Panc1 (cell line): ENCODE results near the gene CLCN7. TPM values are rescaled to one million over a fixed set of nuclear protein-coding genes. Genes with fewer than 3 reads are reported as not detected.

Experiments
- ATAC-seq: fragments of 200-7000 bp; cut with Tn5 transposase; 2 replicates; pipeline ENCODE4 v1.9.1; 2020; ENCODE audit warnings: mild to moderate bottlenecking, moderate library complexity
- BruUV-seq: library from RNA; stranded (reverse); fragments of 400-500 nt; replicated peaks from 2 replicates; lab custom pipeline; 2021; lab: Mats Ljungman, UMichigan
- CTCF ChIA-PET: fragments of 300-600 bp; sonication (Branson Sonifier 250); formaldehyde crosslinking; loops from one replicate; lab custom pipeline; 2022; ENCODE audit warnings: antibody characterized with exemption; lab: Charles Lee
- POLR2A ChIA-PET: fragments of 300-600 bp; sonication (Branson Sonifier 250); formaldehyde crosslinking; loops from one replicate; lab custom pipeline; 2022; ENCODE audit warnings: antibody characterized with exemption; lab: Charles Lee
- DNase-seq: peaks from one replicate; pipeline ENCODE4 v3.0.0-alpha.2; 2010; ENCODE audit warnings: low read depth, low spot score
- H3K27ac ChIP-seq: 2 replicates; pipeline ENCODE4 v1.5.1; 2011; ENCODE audit warnings: mild to moderate bottlenecking, low read length, inconsistent platforms
- H3K27me3 ChIP-seq: fragments of 200-500 bp; sonication (Bioruptor generic); 2 replicates; pipeline ENCODE4 v1.6.0; 2014; ENCODE audit warnings: low read length, inconsistent platforms; ENCODE audit not compliant: control insufficient read depth, insufficient read depth
- H3K36me3 ChIP-seq: fragments of 200-500 bp; sonication (Bioruptor generic); 2 replicates; pipeline ENCODE4 v1.5.1; 2014; ENCODE audit warnings: inconsistent platforms, mild to moderate bottlenecking, low read length, moderate library complexity; ENCODE audit not compliant: control insufficient read depth, insufficient read depth
- H3K4me1 ChIP-seq: 2 replicates; pipeline ENCODE4 v1.5.1; 2011; ENCODE audit warnings: inconsistent platforms, mild to moderate bottlenecking, low read length, moderate library complexity; ENCODE audit not compliant: control insufficient read depth, insufficient read depth
- H3K4me3 ChIP-seq, 2 experiments: 2 replicates each; pipeline ENCODE4 v1.5.1; 2011 to 2012; ENCODE audit warnings: low read depth in 2 of 2, low read length in 2 of 2, mild to moderate bottlenecking in 2 of 2, inconsistent platforms in 1 of 2, moderate library complexity in 1 of 2
- H3K9me3 ChIP-seq: fragments of 200-500 bp; sonication (Bioruptor generic); 2 replicates; pipeline ENCODE4 v1.5.1; 2014; ENCODE audit warnings: low read depth, mild to moderate bottlenecking, inconsistent platforms, low read length, moderate library complexity; ENCODE audit not compliant: control insufficient read depth, insufficient read depth
- CTCF ChIP-seq: fragments of 450-650 bp; IDR thresholded peaks from 2 replicates; pipeline ENCODE4 v1.5.1; 2017; ENCODE audit warnings: mild to moderate bottlenecking
- POLR2AphosphoS5 ChIP-seq: IDR thresholded peaks from 2 replicates; pipeline ENCODE4 v1.6.1; 2012; ENCODE audit warnings: mild to moderate bottlenecking, low read depth, low read length, moderate library complexity
- SIN3A ChIP-seq: IDR thresholded peaks from 2 replicates; pipeline ENCODE4 v1.6.1; 2012; ENCODE audit warnings: low read depth, mild to moderate bottlenecking, low read length, moderate library complexity, borderline replicate concordance; ENCODE audit not compliant: insufficient read depth
- TCF7L2 ChIP-seq: IDR thresholded peaks from 2 replicates; pipeline ENCODE4 v1.6.1; 2011; ENCODE audit warnings: mild to moderate bottlenecking, low read depth, low read length, inconsistent platforms
- in situ Hi-C: cut with HindIII; loops from 2 replicates; pipeline ENCODE4 v1.10.0; 2016; ENCODE audit warnings: low sequenced_read_pairs, low pct_unique_long_range_greater_than_20kb
- intact Hi-C: fragments of 100-400 bp; cut with micrococcal nuclease; formaldehyde crosslinking; loops from one replicate; pipeline ENCODE4 v1.10.0; 2022; ENCODE audit not compliant: unreplicated experiment
- total RNA-seq: library from RNA; stranded (reverse); gene quantifications from one replicate; pipeline ENCODE4 v1.2.1, GENCODE V29; 2021; ENCODE audit not compliant: unreplicated experiment
- TF ChIP-seq, protein P1 (sequence below), 2 experiments: IDR thresholded peaks; 2 replicates each; pipeline ENCODE4 v1.6.1; 2011 to 2012; ENCODE audit warnings: low read depth in 2 of 2, control low read depth in 1 of 2, low read length in 1 of 2, mild to moderate bottlenecking in 1 of 2, moderate library complexity in 1 of 2; ENCODE audit not compliant: insufficient read depth in 1 of 2

The CLCN7 gene
- total RNA-seq, 1 experiment from 2014 or later, result 179 TPM

DNA sequence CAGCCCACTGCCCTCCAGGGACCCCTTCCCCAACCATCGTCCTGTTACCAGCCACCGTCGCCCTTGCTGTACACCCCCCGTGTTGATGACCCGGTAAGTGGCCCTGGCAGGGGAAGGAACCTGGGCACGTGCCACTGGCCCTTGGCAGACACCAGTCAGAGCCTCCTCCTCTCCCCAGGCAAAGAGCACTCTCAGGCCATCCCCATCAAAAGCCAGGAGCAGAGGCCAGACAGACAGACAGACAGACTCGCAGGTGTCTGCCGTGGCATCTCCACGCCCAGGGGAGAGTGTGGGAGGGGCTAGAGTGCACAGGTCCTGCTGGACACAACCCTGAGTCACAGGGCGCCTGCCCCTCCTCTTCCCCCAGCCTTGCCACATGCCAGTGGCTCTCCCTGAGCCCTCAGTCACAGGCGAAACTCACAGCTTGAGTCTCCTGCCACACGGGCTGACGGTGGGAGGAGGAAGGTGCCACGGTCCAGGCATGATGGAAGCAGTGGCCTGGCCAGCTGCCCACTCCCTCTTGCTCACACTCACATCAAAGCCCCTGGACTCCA lies 7.8 kb downstream of the CLCN7 start:
- ATAC-seq (no peak), DNase-seq (no peak)
- TF ChIP-seq SIN3A, result no peak
- no peak for TF ChIP-seq POLR2AphosphoS5
- TF ChIP-seq, protein P1, sequence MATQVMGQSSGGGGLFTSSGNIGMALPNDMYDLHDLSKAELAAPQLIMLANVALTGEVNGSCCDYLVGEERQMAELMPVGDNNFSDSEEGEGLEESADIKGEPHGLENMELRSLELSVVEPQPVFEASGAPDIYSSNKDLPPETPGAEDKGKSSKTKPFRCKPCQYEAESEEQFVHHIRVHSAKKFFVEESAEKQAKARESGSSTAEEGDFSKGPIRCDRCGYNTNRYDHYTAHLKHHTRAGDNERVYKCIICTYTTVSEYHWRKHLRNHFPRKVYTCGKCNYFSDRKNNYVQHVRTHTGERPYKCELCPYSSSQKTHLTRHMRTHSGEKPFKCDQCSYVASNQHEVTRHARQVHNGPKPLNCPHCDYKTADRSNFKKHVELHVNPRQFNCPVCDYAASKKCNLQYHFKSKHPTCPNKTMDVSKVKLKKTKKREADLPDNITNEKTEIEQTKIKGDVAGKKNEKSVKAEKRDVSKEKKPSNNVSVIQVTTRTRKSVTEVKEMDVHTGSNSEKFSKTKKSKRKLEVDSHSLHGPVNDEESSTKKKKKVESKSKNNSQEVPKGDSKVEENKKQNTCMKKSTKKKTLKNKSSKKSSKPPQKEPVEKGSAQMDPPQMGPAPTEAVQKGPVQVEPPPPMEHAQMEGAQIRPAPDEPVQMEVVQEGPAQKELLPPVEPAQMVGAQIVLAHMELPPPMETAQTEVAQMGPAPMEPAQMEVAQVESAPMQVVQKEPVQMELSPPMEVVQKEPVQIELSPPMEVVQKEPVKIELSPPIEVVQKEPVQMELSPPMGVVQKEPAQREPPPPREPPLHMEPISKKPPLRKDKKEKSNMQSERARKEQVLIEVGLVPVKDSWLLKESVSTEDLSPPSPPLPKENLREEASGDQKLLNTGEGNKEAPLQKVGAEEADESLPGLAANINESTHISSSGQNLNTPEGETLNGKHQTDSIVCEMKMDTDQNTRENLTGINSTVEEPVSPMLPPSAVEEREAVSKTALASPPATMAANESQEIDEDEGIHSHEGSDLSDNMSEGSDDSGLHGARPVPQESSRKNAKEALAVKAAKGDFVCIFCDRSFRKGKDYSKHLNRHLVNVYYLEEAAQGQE (IDR thresholded peaks at IDR 0.05; ENCODE audit: insufficient read depth in 1 of 2, low read depth in 2 of 2, low read length in 1 of 2), result no peak
- no peak for TF ChIP-seq CTCF
- no peak for TF ChIP-seq TCF7L2
- Histone ChIP-seq H3K27ac (no peak overlapping the region), H3K36me3 (no peaks in the 10 kb centered on the region), H3K4me3 (no peak overlapping the region), H3K9me3 (no peaks in the 10 kb centered on the region), H3K27me3 (no peaks in the 10 kb centered on the region), H3K4me1 (peaks cover 16% of the 10 kb centered on the region)
- CTCF ChIA-PET, result interaction anchor here (0.6 kb wide), 1 partner anchor 190 kb away, joined by 7 read pairs; no protein-coding TSS in a partner anchor
- no TSS peak for BruUV-seq
- in situ Hi-C loops (no loop called here), intact Hi-C loops (no loop called here)
- POLR2A ChIA-PET, result no interaction called here

- POLR2A ChIA-PET, result no interaction called here
- no peaks in the 10 kb centered on the region for H3K27me3 ChIP-seq
- intact Hi-C loops, result no loop called here
- ATAC-seq, result no peak
- no peak overlapping the region for H3K4me3 ChIP-seq
- no peaks in the 10 kb centered on the region for H3K9me3 ChIP-seq
- CTCF ChIA-PET, result interaction anchor here (0.6 kb wide), 1 partner anchor 189 kb away, joined by 7 read pairs; no protein-coding TSS in a partner anchor
- H3K36me3 ChIP-seq, result no peaks in the 10 kb centered on the region
- in situ Hi-C loops, result no loop called here
- no peak for TF ChIP-seq POLR2AphosphoS5
- no peak for TF ChIP-seq TCF7L2
- no peak for TF ChIP-seq CTCF
- no peak for TF ChIP-seq SIN3A
- TF ChIP-seq, protein P1 (IDR thresholded peaks at IDR 0.05; ENCODE audit: insufficient read depth in 1 of 2, low read depth in 2 of 2, low read length in 1 of 2), result no peak
- H3K4me1 ChIP-seq, result peaks cover 7% of the 10 kb centered on the region; the same call in 1 of the 2 replicates
- BruUV-seq, result no TSS peak
- no peak for DNase-seq
- H3K27ac ChIP-seq, result no peak overlapping the region
Measured at GRCh38 chr16:1466054-1466453, 8.8 kb downstream of the CLCN7 start.
